Neutrophil (primary cell): Measurements from ENCODE around the gene FAM174C.

Experiments
- H3K27ac ChIP-seq: fragments of 200-600 bp; sonication (generic); 2 replicates; pipeline ENCODE4 v1.5.1; 2016; ENCODE audit warnings: mild to moderate bottlenecking, moderate library complexity
- H3K27me3 ChIP-seq: fragments of 200-600 bp; sonication (generic); 2 replicates; pipeline ENCODE4 v1.6.0; 2016; ENCODE audit warnings: mild to moderate bottlenecking
- H3K36me3 ChIP-seq: fragments of 200-600 bp; sonication (generic); 2 replicates; pipeline ENCODE4 v1.5.1; 2017
- H3K4me1 ChIP-seq, 2 experiments: fragments of 200-600 bp in 1 of 2; sonication (generic) in 1 of 2; 1 replicate in 1 of 2; 2 replicates in 1 of 2; pipeline versions ENCODE4 v1.5.1 to v1.6.1; 2013 to 2016; ENCODE audit warnings: low read depth in 1 of 2, low read length in 1 of 2, mild to moderate bottlenecking in 1 of 2, moderate library complexity in 1 of 2; ENCODE audit not compliant: control insufficient read depth in 1 of 2, insufficient read depth in 1 of 2
- H3K4me3 ChIP-seq, 2 experiments: fragments of 200-600 bp in 1 of 2; sonication (generic) in 1 of 2; 1 replicate in 1 of 2; 2 replicates in 1 of 2; pipeline ENCODE4 v1.5.1; 2013 to 2016; ENCODE audit warnings: low read depth in 1 of 2, low read length in 1 of 2, mild to moderate bottlenecking in 1 of 2, moderate library complexity in 1 of 2
- H3K9me3 ChIP-seq: fragments of 200-600 bp; sonication (generic); 2 replicates; pipeline ENCODE4 v1.5.1; 2016
- CTCF ChIP-seq: fragments of 200-600 bp; sonication (generic); IDR thresholded peaks from 2 replicates; pipeline ENCODE4 v1.5.1; 2016; ENCODE audit warnings: antibody characterized with exemption

FAM174C gene

GRCh38 chr19:1322198-1322981 is 47.1 kb downstream of the FAM174C start:
- Histone ChIP-seq H3K36me3 (no peaks in the 10 kb centered on the region), H3K4me1 (peaks cover 7 to 9% of the 10 kb centered on the region in 2 experiments), H3K4me3 (no peak overlapping the region), H3K27me3 (peaks cover 91% of the 10 kb centered on the region), H3K27ac (no peak overlapping the region), H3K9me3 (no peaks in the 10 kb centered on the region)
- no peak for TF ChIP-seq CTCF

GRCh38 chr19:1324249-1324805 is 49.0 kb downstream of the FAM174C start:
- H3K4me3 ChIP-seq: no peak overlapping the region
- no peaks in the 10 kb centered on the region for H3K36me3 ChIP-seq
- TF ChIP-seq CTCF: no peak
- no peaks in the 10 kb centered on the region for H3K9me3 ChIP-seq
- peaks cover 75% of the 10 kb centered on the region for H3K27me3 ChIP-seq
- H3K27ac ChIP-seq: no peak overlapping the region
- H3K4me1 ChIP-seq: peaks cover 7 to 9% of the 10 kb centered on the region in 2 experiments

GRCh38 chr19:1324806-1325567 is 49.7 kb downstream of the FAM174C start:
- Histone ChIP-seq H3K9me3 (no peaks in the 10 kb centered on the region), H3K4me1 (peaks cover 7 to 9% of the 10 kb centered on the region in 2 experiments), H3K4me3 (no peak overlapping the region), H3K27ac (no peak overlapping the region), H3K36me3 (no peaks in the 10 kb centered on the region), H3K27me3 (peaks cover 70% of the 10 kb centered on the region)
- TF ChIP-seq CTCF: no peak

DNA sequence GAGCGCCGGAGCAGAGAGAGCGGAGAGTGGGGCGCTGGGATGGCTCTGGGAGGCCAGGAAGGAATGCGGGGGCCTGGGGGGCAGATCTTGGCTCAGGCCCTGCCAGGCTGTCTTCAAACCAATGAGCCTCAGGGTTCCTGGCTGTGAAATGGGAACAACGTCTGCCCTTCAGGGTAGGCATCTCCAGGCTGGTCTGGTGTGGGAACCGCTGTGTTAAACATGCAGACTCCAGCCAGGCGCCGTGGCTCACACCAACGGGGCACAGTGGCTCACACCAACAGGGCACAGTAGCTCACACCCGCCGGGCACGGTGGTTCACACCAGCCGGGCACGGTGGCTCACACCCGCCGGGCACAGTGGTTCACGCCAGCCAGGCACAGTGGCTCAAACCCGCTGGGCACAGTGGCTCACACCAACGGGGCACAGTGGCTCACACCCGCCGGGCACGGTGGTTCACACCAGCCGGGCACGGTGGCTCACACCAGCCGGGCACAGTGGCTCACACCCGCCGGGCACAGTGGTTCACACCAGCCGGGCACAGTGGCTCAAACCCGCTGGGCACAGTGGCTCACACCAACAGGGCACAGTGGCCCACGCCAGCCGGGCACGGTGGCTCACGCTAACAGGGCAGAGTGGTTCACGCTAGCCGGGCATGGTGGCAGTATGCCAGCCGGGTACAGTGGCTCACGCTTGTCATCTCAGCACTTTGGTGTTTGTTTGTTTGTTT is 50.4 kb downstream of the FAM174C start:
- no peaks in the 10 kb centered on the region for H3K9me3 ChIP-seq
- H3K4me1 ChIP-seq: peaks cover 7 to 9% of the 10 kb centered on the region in 2 experiments
- no peak overlapping the region for H3K27ac ChIP-seq
- TF ChIP-seq CTCF: no peak
- H3K4me3 ChIP-seq: no peak overlapping the region
- peaks cover 67% of the 10 kb centered on the region for H3K27me3 ChIP-seq
- H3K36me3 ChIP-seq: no peaks in the 10 kb centered on the region

DNA sequence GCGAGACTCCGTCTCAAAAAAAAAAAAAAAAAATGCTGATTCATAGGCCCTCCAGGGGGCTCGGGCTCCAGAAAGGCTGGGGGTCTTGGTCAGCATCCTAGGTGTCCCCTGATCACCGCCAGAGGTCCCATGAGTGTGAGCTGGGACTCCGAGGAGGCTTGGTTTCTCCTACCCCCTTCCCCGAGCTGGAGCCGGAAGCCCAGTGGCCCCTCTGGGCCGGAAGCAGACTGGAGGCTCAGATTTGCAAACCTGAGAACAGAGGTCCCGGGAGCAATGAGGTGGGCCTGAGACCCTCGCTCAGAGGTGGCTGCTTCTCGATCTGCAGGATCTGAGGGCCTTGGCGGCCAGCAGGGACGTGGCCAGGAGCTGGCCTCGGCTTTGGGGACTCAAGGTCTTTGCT is 51.8 kb downstream of the FAM174C start:
- TF ChIP-seq CTCF: no peak
- no peak overlapping the region for H3K4me3 ChIP-seq
- H3K4me1 ChIP-seq: peaks cover 7 to 9% of the 10 kb centered on the region in 2 experiments
- H3K27ac ChIP-seq: no peak overlapping the region
- no peaks in the 10 kb centered on the region for H3K9me3 ChIP-seq
- H3K36me3 ChIP-seq: no peaks in the 10 kb centered on the region
- H3K27me3 ChIP-seq: peaks cover 71% of the 10 kb centered on the region
